Caco-2 (cell line): ENCODE results near the gene TLE2. TPM values are rescaled to one million over a fixed set of nuclear protein-coding genes. Genes with fewer than 3 reads are reported as not detected.

Experiments
- BruUV-seq: library from RNA; stranded (reverse); fragments of 400-500 nt; replicated peaks from 2 replicates; lab custom pipeline; 2021; lab: Mats Ljungman, UMichigan
- CTCF ChIA-PET: fragments of 300-600 bp; sonication (Branson Sonifier 250); formaldehyde crosslinking; loops from one replicate; lab custom pipeline; 2022; ENCODE audit warnings: antibody characterized with exemption; lab: Charles Lee
- POLR2A ChIA-PET: fragments of 300-600 bp; sonication (Branson Sonifier 250); formaldehyde crosslinking; loops from one replicate; lab custom pipeline; 2022; ENCODE audit warnings: antibody characterized with exemption; lab: Charles Lee
- DNase-seq, 2 experiments: peaks; one replicate each; pipeline versions ENCODE4 v3.0.0 to v3.0.0-alpha.2; 2020 to 2022
- H3K27me3 ChIP-seq: replicated peaks from 2 replicates; pipeline ENCODE4 v1.6.0; 2011; ENCODE audit warnings: low read length; ENCODE audit not compliant: control insufficient read depth, insufficient read depth
- H3K36me3 ChIP-seq: 2 replicates; pipeline ENCODE4 v1.5.1; 2011; ENCODE audit warnings: low read length; ENCODE audit not compliant: control insufficient read depth, insufficient read depth
- H3K4me1 ChIP-seq: fragments of 250-450 bp; sonication (Bioruptor Pico); 2 replicates; pipeline ENCODE4 v1.5.1; 2020; ENCODE audit warnings: mild to moderate bottlenecking
- H3K4me3 ChIP-seq: 2 replicates; pipeline ENCODE4 v1.5.1; 2011; ENCODE audit warnings: low read depth, mild to moderate bottlenecking, control low read depth, low read length
- H3K9me3 ChIP-seq: fragments of 250-450 bp; sonication (Bioruptor Pico); 2 replicates; pipeline ENCODE4 v1.5.1; 2020; ENCODE audit warnings: mild to moderate bottlenecking, moderate library complexity
- H3K27ac Mint-ChIP-seq: one replicate; pipeline ENCODE4 v1.8.0; 2022; ENCODE audit warnings: mixed read lengths; ENCODE audit not compliant: unreplicated experiment
- H3K27me3 Mint-ChIP-seq: one replicate; pipeline ENCODE4 v1.8.0; 2022; ENCODE audit warnings: mixed read lengths; ENCODE audit not compliant: insufficient read depth, unreplicated experiment
- H3K36me3 Mint-ChIP-seq: one replicate; pipeline ENCODE4 v1.8.0; 2022; ENCODE audit warnings: mild to moderate bottlenecking, mixed read lengths; ENCODE audit not compliant: insufficient read depth, unreplicated experiment
- H3K4me1 Mint-ChIP-seq: one replicate; pipeline ENCODE4 v1.8.0; 2022; ENCODE audit warnings: low read depth, mixed read lengths; ENCODE audit not compliant: unreplicated experiment
- H3K4me3 Mint-ChIP-seq: one replicate; pipeline ENCODE4 v1.8.0; 2022; ENCODE audit warnings: mild to moderate bottlenecking, moderate library complexity, mixed read lengths; ENCODE audit not compliant: unreplicated experiment
- H3K9me3 Mint-ChIP-seq: one replicate; pipeline ENCODE4 v1.8.0; 2022; ENCODE audit warnings: mixed read lengths; ENCODE audit not compliant: unreplicated experiment
- intact Hi-C: fragments of 100-400 bp; cut with micrococcal nuclease; formaldehyde crosslinking; loops from one replicate; pipeline ENCODE4 v1.10.0; 2022; ENCODE audit not compliant: unreplicated experiment
- total RNA-seq: library from RNA; stranded (reverse); gene quantifications from 2 replicates; pipeline ENCODE4 v1.2.3, GENCODE V29; 2022
- TF ChIP-seq, protein P1 (sequence below), 2 experiments: fragments of 200-600 bp in 1 of 2; IDR thresholded peaks; 1 replicate in 1 of 2; 2 replicates in 1 of 2; pipeline versions ENCODE4 v1.5.1 to v1.8.0; 2011 to 2022; ENCODE audit warnings: antibody characterized with exemption in 1 of 2, control low read depth in 1 of 2, inconsistent platforms in 1 of 2, low read depth in 1 of 2, low read length in 1 of 2, mild to moderate bottlenecking in 1 of 2, moderate library complexity in 1 of 2; ENCODE audit not compliant: insufficient read depth in 1 of 2, severe bottlenecking in 1 of 2, unreplicated experiment in 1 of 2

TLE2 gene
- total RNA-seq, 1 experiment from 2014 or later, result 31.3 TPM

DNA sequence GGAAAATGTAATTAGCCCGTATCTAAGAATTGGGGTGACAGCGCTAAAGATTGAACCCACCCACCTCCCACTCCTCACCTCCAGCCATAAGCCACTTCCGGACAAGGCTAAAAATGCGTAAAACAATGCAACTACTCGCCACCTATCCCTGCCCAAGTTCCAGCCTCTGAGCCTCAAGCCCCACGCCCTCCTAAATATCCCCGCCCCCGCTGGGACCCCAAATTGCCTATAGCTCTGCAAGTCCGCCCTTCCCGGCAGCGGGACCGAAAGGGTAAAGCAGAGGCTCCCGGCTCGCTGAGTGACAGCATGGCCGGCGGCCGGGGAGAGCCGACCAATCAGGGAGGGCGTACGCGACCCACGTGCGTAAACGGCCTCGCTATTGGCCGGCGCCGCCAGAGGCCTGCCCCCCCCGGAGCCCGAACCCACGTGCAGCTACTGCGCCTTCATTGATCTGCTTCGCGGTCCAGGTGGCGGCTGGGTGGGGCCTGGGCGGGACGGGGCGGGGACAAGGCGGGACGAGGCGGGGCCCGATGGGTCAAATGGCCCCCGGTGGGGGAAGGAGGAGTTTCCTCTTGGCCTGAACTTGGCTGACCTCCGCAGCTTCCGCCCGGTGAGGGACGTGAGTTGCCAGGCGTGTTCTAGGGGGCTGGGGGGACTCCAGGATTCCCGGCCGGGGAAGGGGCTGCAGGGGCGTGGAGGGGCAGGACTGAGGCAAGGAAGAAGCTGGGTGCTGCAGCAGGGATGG, 51.9 kb downstream of the TLE2 start, which contains the start of gene TLE6:
TLE6 (plus strand) TSS at position 564 of the 745 bp plus-strand sequence. CDS start 670 bp downstream, outside the sequence.
- Histone ChIP-seq H3K27me3 (no peaks in the 10 kb centered on the region), H3K4me3 (peak within 1 kb of the TSS; percentile 52), H3K4me1 (peaks cover 16% of the 10 kb centered on the region; the same call in 1 of the 2 replicates), H3K36me3 (no peaks in the 10 kb centered on the region), H3K9me3 (no peaks in the 10 kb centered on the region)
- Mint-ChIP-seq H3K27me3 (no peaks in the 10 kb centered on the region), H3K36me3 (peaks cover 15% of the 10 kb centered on the region), H3K27ac (peak within 1 kb of the TSS; percentile 72), H3K4me3 (peak within 1 kb of the TSS; percentile 85), H3K4me1 (no peaks in the 10 kb centered on the region), H3K9me3 (no peaks in the 10 kb centered on the region)
- intact Hi-C loops, result loop anchor here (1.0 kb wide), 2 partner anchors 24 to 58 kb away; no protein-coding TSS in a partner anchor
- TF ChIP-seq, protein P1, sequence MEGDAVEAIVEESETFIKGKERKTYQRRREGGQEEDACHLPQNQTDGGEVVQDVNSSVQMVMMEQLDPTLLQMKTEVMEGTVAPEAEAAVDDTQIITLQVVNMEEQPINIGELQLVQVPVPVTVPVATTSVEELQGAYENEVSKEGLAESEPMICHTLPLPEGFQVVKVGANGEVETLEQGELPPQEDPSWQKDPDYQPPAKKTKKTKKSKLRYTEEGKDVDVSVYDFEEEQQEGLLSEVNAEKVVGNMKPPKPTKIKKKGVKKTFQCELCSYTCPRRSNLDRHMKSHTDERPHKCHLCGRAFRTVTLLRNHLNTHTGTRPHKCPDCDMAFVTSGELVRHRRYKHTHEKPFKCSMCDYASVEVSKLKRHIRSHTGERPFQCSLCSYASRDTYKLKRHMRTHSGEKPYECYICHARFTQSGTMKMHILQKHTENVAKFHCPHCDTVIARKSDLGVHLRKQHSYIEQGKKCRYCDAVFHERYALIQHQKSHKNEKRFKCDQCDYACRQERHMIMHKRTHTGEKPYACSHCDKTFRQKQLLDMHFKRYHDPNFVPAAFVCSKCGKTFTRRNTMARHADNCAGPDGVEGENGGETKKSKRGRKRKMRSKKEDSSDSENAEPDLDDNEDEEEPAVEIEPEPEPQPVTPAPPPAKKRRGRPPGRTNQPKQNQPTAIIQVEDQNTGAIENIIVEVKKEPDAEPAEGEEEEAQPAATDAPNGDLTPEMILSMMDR (IDR thresholded peaks at IDR 0.05; ENCODE audit: insufficient read depth in 1 of 2, low read depth in 1 of 2, low read length in 1 of 2, severe bottlenecking in 1 of 2, unreplicated experiment in 1 of 2), result no peak
- peak; percentile 97 for DNase-seq
- no TSS peak for BruUV-seq
- ChIA-PET CTCF (interaction anchor here (0.6 to 1.0 kb wide), 5 partner anchors 14 to 88 kb away, joined by 3 to 10 read pairs (median 3); no protein-coding TSS in a partner anchor), POLR2A (interaction anchor here (1.0 to 1.4 kb wide), 3 partner anchors 26 to 89 kb away, joined by 6 to 13 read pairs (median 10); no protein-coding TSS in a partner anchor)

DNA sequence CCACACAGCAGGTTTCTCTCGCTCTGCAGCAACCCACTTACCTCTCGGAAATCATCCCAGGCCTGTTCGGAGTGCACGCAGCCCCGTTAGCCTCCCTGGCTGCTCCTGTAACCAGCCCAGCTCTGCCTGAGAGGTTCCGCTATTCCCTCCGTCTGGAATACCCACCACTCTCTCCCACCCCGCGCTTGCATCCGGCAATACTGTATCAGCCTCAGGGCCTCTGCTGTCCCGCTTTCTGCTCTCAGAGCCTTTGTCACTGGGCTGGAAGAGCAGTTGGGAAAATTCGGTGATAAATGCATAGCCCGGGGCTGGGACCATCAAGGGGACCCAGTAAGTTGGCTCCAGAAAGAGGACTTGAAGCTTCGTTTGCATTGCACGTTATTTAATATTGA, 52.5 kb downstream of the TLE2 start:
- CTCF ChIA-PET, result interaction anchor here (0.6 to 1.0 kb wide), 4 partner anchors 13 to 88 kb away, joined by 3 to 10 read pairs (median 4); no protein-coding TSS in a partner anchor
- intact Hi-C loops, result no loop called here

More for the DNA sequence above, 52.5 kb downstream of the TLE2 start:
- Mint-ChIP-seq H3K36me3 (peaks cover 15% of the 10 kb centered on the region), H3K4me1 (no peaks in the 10 kb centered on the region), H3K9me3 (no peaks in the 10 kb centered on the region), H3K4me3 (peak overlapping the region; percentile 85), H3K27me3 (no peaks in the 10 kb centered on the region), H3K27ac (peak overlapping the region; percentile 72)
- Histone ChIP-seq H3K4me1 (peaks cover 16% of the 10 kb centered on the region; the same call in 1 of the 2 replicates), H3K9me3 (no peaks in the 10 kb centered on the region), H3K27me3 (no peaks in the 10 kb centered on the region), H3K36me3 (no peaks in the 10 kb centered on the region), H3K4me3 (peak overlapping the region; percentile 52)
- no TSS peak for BruUV-seq
- POLR2A ChIA-PET, result interaction anchor here (1.0 to 1.4 kb wide), 3 partner anchors 26 to 88 kb away, joined by 6 to 13 read pairs (median 10); no protein-coding TSS in a partner anchor
- no peak for DNase-seq
- TF ChIP-seq, protein P1 (IDR thresholded peaks at IDR 0.05; ENCODE audit: insufficient read depth in 1 of 2, low read depth in 1 of 2, low read length in 1 of 2, severe bottlenecking in 1 of 2, unreplicated experiment in 1 of 2), result no peak
